T-helper 2 cell treated with Interferon-gamma antibody and Interleukin-4, amounts not matched to agents 100 ng/mL and 5 ng/mL, for 36 hours (primary cell): Measurements from ENCODE around the gene GIPC1. TPM values are rescaled to one million over a fixed set of nuclear protein-coding genes. Genes with fewer than 3 reads are reported as not detected.
"Not testable (repeated sequence)": the region's sequence is repeated elsewhere in the genome, so short reads cannot be mapped to it uniquely, and the experiment has no call there.

Source experiments
- intact Hi-C: fragments of 100-400 bp; cut with micrococcal nuclease; formaldehyde crosslinking; loops from one replicate; pipeline ENCODE4 v1.15.1; 2023
- total RNA-seq: library from RNA; stranded (reverse); gene quantifications from 2 replicates; pipeline ENCODE4 v1.2.3, GENCODE V29; 2022

Gene GIPC1, protein sequence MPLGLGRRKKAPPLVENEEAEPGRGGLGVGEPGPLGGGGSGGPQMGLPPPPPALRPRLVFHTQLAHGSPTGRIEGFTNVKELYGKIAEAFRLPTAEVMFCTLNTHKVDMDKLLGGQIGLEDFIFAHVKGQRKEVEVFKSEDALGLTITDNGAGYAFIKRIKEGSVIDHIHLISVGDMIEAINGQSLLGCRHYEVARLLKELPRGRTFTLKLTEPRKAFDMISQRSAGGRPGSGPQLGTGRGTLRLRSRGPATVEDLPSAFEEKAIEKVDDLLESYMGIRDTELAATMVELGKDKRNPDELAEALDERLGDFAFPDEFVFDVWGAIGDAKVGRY
- total RNA-seq: 36.8 and 38.0 TPM in 2 replicates

DNA sequence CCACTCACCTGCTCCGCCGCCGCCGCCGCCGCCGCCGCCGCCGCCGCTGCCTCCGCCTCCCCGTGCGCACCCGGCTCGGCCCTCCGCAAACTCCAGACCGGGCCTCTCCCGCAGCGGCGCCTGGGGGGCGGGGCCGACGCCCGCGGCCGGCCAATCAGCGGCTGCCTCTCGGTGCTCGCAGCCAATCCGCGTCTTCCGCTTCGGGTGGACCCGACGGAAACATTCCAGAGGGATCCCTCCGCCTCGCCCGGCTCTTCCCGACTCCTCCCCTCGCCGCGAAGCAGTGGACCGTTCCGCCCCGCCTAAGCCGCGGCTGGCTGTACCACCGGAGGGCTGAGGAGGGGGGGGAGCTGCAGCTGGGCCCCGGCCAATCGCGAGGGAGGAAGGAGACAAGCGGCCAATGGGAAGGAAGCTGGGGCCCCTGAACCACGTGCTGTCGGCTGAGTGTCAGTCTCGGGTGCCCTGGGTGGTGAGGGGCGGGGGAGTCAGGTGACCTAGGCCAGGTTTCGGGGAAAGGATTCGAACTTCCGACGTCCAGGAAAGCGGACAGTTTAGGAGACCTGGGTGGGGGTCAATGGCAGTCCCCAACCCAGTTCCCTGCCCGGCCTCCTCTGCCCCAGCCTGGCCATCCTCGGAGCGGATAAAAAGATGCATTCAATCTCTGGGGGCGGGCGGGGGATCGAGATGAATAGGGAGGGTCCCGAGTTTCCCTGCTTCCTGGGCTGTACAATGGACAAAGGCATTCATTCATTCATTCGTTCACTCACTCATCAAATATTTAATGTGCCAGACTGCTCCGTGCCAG lies at the start of gene GIPC1:
TSS of gene GIPC1 (minus strand) at position 99 of the 805 bp plus-strand sequence. CDS start 13,151 bp downstream, outside the sequence.
- intact Hi-C loops: loop anchor here (5.0 kb wide), 1 partner anchor 359 kb away; the partner anchor contains the start of gene ASF1B

DNA sequence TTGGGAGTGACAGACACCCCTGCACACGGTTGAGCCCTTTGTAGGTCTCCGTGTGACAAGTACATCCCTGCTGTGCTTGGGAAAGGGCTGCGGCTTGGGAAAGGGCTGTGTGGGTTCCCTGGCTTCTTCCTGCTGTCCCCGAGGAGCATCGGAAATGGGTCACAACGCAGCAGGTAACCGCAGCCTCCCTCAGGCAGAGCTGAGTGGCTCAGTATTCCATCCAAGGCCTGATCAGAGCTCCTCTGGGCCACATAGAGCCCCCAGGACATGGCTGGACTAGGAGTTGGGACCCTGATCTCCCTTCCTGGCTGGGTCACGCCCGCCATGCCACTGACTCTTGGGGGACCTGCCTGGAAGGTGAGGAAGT lies 49.8 kb upstream of the GIPC1 start:
- intact Hi-C loops: no loop called here

DNA sequence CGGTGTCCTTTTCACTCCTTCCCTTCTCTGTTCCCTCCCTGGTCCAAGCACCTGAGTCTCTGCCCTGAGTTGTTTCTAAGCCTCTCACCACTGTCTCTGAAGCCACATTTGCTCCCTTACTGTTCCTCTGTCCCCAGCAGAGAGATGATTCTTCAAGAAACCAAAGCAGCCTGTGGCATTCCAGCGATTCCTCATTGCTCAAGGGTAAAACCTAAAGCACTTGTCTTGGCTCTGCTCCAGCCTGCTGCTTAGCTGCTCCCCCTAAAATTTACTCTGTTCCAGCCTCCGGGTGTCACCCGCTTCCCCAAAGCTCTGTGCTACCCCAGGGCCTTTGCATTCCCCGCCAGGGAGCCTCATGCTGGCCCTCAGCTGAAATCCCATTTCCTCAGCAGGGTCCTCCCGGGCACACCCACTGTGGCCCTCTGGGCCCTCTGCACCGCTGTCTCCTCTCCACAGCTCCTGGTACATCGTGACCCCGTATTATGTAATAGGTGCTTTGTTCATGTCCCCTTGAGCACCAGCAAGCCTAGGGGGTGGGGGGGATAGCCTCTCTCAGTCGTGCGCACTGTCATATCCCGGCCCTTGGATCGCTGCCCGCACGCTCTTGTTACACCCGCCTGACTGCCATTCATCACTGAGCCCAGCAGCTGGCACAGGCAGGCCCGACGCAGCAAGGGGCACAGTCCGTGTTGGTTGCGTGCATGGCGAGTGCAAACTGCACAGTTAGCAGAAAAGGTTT lies 49.2 kb upstream of the GIPC1 start:
- intact Hi-C loops: no loop called here

DNA sequence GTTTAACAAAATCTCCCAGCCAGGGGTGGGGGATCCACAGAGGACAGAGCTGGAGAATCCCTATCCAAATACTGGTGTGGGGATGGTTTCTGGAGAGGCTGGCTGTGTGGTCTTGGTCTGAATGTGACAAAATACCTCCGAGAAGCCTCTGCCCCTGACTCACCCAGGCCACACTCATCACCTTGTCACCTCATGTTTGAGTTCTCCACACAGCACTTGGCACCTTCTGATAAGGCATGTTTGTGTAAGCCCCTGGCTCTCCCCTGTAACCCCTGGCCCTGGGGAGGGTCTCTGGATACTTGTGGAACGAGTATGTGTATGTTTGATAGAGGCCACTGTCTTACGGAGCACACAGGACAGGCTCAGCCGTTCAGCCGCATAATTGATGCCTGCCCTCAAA lies 48.1 kb upstream of the GIPC1 start:
- intact Hi-C loops: no loop called here

DNA sequence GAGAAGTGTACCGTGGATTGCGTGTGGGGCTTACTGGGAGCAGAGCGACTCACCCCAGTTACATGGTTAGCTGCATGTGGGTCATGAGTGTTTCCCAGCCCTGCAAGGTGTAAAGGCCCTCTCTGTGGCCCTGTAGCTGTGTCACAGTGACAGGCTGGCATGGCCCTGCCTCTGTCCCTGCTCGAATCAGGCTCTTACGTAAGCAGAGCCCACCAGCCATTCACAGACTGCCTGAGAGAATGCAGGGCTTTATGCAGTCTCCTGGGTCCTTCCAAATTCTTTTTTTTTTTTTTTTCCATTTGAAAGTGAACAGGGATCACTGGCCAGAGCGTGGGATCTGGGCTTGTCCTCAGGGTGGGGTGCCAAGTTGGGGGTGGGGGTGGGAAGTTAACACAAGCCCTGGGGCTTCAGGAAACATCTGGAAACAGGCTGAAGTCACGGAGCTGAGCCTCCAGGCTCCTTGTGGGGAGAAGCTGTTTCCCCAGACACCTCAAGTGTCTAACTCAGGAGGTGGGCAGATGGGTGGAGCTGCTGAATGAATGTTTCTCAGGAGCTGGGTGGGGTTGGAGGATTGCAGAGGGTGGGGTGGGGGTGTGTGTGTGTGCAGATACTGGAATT lies 46.9 kb upstream of the GIPC1 start:
- intact Hi-C loops: no loop called here

DNA sequence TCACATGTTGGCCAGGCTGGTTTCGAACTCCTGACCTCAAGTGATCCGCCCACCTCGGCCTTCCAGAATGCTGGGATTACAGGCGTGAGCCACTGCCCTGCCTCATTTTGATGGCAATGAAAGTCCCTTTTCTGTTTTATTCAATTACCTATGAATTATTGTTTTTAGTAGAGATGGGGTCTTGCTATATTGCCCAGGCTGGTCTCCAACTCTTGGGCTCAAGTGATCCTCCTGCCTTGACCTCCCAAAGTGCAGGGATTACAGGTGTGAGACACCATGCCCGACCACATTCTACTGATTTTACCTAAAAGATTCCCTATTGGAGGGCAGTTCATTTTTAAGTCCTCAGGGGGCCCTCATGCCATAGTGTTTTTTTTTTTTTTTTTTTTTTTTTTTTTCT lies 46.1 kb upstream of the GIPC1 start:
- intact Hi-C loops: not testable (repeated sequence)

DNA sequence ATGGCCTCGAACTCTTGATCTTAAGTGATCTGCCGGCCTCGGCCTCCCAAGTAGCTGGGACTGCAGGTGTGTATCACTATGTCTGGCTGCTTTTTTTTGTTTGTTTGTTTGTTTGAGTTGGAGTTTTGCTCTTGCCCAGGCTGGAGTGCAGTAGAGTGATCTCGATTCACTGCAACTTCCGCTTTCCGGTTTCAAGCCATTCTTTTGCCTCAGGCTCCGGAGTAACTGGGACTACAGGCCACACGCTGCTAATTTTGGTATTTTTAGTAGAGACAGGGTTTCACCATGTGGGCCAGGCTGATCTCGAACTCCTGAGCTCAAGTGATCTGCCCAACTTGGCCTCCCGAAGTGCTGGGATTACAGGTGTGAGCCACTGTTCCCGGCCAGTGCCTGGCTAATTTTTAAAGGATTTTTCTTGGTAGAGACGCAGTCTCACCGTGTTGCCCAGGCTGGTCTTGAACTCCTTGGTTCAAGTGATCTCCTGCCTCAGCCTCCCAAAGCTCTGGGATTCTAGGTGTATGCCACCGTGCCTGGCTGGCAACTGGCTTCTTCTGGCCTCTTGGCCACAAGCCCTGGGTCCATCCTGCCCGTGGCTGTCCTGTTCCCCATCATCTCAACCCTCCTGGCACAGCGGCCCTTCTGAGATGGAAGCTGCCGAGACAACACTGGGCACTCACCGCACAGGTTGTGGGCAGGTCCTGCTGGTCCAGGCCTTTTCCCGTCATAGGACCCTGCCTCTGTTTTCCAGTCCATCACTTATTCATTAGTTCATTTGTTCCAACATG lies 45.0 kb upstream of the GIPC1 start:
- intact Hi-C loops: no loop called here

DNA sequence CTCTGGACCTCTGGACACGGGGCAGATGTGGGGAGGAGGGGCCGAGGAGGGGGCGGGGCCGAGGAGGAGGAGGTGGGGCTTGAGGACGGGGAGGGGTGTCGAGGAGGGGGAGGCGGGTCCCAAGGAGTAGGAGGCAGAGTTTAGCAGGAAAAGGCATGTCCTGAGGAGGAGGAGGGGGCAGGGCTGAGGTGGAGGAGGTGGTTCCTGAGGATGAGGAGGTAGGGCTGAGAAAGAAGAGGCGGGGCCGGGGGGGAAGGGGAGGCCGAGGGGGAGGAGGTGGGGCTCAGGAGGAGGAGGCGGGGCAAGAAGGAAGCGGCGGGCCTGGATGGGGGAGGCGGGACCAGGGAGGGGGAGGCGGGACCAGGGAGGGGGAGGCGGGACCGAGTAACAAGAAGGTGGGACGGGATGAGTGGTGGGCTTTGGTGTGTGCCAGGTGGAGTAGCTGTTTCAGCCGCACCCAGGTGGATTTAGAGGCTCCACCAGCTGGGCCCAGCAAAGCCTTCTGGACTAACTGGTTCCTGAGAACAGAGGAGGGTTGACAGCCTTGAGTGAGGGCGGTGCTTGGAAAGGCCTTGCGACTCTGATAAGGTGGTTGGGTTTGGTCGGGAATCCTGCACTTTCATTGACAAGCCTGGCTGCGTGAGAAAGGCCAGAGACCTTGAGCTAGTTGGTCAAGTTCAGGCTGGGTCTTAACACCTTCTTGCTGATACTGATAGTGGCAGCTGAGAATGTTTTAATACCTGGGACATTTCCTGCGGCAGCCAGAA lies 41.2 kb upstream of the GIPC1 start:
- intact Hi-C loops: no loop called here

DNA sequence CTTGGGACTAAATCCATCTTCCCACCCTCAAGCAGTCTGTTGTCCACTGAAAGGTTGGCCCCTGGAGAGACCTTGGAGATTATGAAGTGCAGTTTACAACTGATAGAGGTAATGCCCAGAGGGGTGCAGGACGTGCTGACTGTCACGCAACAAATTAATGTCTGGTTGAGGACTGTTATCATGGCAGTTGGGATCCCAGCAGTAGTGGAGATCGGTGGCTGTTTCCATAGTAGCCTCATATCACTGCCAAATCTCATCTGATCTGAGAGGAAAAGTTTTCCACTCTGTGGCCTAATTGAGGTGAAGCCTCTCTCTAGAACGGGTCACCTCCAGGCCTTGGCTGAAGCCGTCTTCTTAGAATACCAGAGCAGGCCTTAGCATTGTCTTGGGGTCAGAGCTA lies 37.5 kb upstream of the GIPC1 start:
- intact Hi-C loops: no loop called here

DNA sequence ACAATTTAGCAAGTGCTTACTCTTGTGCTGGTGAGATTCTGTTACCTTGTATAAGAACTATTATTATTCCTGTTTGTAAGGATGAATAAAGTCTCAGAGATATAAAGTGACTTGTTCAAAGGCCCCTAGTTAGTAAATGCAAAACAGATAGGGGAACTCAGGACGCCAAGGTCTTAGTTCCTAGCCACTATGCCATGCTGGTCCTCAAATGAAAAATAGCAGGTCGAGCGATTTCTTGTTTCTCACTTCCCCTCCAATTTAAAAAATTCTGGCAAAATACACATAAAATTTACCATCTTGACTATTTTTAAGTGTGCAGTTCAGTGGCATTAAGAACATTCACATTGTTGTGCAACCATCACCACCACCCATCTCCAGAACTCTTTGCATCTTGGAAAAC lies 34.6 kb upstream of the GIPC1 start:
- intact Hi-C loops: no loop called here

DNA sequence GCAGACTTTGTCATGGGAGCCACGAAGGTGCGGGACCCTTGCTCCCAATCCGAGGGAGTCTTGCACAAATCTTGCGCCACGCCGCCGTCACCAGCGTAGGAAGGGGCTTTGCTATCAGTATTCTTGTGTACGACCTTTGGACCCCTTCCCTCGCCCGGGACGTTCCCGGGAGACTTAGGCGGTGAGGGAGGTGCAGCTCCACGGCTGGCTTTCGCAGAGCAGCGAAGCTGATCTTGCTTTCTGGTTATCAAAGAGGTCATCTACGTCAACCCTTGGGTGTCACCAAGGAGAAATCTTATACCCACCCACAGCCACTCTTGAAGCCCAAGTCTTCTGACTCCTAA lies 34.0 kb upstream of the GIPC1 start:
- intact Hi-C loops: no loop called here

DNA sequence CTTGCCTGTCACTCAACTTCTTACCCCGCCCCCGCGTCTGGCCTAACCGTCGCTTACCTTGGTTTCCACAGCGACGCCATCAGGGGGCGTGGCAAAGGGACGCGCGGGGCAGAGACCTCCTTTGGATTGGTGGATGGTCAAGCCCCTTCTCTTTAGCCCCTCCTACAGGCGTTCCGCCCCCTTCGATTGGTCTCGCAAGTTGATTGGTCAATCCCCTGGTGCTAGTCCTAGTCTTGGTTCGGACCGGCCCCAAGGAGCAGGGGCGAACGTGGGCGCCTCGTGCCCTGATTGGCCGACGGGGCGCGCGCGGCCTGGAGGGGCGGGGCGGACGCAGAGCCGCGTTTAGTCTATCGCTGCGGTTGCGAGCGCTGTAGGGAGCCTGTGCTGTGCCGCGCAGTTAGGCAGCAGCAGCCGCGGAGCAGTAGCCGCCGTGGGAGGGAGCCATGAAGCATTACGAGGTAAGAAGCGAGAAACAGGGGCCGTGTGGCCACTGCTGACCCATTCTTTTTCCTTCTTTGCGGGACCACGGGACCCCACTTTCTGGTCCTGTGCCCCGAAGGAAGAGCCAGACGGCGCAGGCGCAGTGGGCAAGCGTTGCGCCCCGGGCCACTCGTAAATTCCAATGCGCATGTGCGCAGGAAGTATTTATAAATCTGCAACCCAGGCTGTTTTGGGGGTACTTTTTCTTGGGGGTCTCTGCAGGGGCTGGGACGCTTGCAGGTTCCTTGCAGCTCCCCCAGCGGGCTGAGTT lies 33.5 kb upstream of the GIPC1 start, which contains the start of gene TECR:
TSS of gene TECR (plus strand) at position 341 of the 751 bp plus-strand sequence. CDS start at position 444, 103 bp downstream.
- intact Hi-C loops: loop anchor here (1.0 kb wide), 1 partner anchor 11 kb away; the partner anchor contains the start of gene DNAJB1

DNA sequence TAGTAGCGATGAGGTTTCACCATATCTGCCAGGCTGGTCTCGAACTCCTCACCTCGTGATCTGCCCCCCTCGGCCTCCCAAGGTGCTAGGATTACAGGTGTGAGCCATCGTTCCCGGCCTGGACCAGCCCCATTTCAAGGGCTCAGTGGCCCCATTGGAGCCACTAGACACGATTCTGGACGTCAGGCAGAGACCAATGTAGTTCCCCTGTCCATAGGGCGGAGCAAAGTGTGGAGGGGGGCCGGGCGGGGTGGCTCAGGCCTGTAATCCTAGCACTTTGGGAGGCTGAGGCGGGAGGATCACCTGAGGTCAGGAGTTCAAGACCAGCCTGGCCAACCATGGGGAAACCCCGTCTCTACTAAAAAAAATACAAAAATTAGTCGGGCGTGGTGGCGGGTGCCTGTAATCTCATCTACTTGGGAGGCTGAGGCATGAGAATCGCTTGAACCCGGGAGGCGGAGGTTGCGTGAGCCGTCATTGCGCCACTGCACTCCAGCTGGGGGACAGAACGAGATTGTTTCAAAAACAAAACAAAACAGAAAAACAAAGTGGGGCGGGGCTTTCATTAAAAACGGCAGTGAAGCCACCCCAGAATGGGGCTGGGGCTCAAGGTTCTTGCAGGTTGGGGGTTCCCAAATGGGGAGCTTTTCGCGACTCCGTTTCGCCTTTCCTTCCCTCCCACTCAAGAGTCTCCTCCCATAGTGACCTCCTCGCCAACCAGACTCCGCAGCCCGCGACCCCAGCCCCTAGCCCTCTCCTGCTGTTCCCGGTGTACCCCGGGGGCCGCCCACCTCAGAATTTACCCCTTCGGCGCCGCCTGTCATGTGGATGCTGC lies 32.7 kb upstream of the GIPC1 start:
- intact Hi-C loops: loop anchor here (1.0 kb wide), 1 partner anchor 10 kb away; the partner anchor contains the start of gene DNAJB1

DNA sequence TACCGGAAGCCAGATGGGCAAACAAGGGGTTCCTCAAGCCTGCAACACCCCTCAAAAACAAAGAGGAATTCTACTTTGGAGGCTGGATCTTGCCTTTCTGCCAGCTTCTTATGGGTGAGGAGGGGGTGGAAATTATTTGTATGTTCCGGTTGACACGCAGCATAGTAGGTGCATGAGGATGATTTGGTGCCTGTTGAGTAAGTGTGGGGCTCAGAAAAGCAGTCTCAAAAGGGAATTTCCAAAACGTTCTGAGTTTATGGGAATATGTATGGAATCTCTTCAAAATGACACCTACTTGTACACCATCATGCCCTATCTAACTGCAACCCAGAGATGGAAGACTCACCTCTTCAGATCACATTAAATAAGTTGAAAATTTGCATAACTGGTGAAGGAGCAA lies 30.5 kb upstream of the GIPC1 start:
- intact Hi-C loops: no loop called here

DNA sequence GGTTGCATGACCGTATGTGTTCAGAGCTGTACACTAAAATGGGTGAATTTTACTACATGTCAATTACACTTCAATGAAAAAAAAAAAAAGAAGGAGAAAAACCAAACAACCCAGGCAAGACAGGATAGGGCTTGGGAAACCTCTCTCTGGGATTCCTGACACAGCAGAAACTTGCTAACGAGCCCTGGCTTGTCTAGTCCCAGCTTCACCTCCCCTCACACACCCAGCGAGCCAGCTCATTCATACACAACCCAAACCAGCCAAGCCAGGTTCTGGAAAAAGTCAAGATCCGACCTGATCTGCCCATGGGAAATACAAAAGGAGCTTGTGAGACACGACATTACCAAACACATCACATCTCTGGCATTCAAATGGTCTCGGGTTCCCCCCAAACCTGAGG lies 29.8 kb upstream of the GIPC1 start:
- intact Hi-C loops: no loop called here

DNA sequence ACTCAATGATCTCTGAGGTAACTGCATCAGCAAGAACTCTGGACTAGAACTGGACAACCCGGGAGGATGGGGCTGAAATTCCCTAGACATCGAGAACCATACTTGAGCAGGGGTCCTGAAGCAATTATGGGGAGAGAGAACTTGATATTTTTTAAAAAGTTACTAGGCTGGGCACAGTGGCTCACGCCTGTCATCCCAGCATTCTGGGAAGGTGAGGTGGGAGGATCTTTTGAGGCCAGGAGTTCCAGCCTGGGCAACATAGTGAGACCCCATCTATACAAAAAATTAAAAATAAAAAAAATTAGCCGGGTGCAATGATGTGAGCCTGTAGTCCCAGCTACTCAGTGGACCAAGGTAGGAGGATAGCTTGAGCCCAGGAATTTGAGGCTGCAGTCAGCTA lies 24.6 kb upstream of the GIPC1 start:
- intact Hi-C loops: no loop called here

DNA sequence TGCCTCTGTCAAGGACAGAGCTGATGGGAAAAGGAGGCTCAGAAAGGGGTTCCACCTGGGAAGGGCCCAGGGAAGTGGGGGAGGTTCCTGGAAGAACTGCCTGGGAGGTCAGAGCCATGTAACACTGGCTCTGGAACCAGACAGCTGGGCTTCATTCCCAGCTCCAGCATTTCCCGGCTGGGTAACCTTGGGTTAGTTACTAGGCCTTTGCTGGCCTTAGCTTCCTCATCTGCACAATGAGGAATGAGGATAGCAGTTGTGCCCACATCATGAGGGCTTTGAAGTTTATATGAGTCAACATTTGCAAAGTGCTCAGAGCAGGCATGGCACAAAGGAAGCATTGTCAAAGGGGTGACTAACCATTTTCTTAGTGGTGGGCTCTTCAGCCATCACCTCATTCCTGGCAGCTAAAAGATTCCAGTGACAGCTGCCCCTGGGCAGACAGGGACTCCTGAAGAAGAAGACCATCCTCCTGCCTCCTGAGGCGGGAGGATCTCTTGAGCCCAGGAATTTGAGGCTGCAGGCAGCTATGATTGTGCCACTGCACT lies 24.0 kb upstream of the GIPC1 start:
- intact Hi-C loops: no loop called here
